ENCODE measurements around the gene PASK. TPM values are rescaled to one million over a fixed set of nuclear protein-coding genes. Genes with fewer than 3 reads are reported as not detected.

PASK gene
- total and polyA plus RNA-seq, 9 of the 15 experiments (the other 6 are each of a cell fraction or from before 2014, with no cell fraction given) = 1.5 to 30.3 (median 9.9) TPM

GRCh38 chr2:241102239-241102803 is 47.0 kb downstream of the PASK start, which contains the start of gene MTERF4 (continued):
- TF ChIP-seq ZNF184 (CRISPR knock-in tag; IDR thresholded peaks at IDR 0.05) = no peak
- TF ChIP-seq ARHGAP35 (IDR thresholded peaks at IDR 0.05; ENCODE audit: partially characterized antibody) = no peak
- no peak for TF ChIP-seq ZNF165 (CRISPR knock-in tag; IDR thresholded peaks at IDR 0.05; ENCODE audit: borderline replicate concordance)
- TF ChIP-seq MYC (IDR thresholded peaks at IDR 0.05; ENCODE audit: low read depth, low read length) = peak; percentile 61
- TF ChIP-seq MYC (CRISPR knock-in tag; IDR thresholded peaks at IDR 0.05; ENCODE audit: borderline replicate concordance, low read depth) = peak; percentile 37; the same call in 1 of the 2 replicates
- TF ChIP-seq CREM (IDR thresholded peaks at IDR 0.05; ENCODE audit: low read depth) = peak; percentile 91
- peak; percentile 43 to 79; a peak in 3 of 4 replicates for TF ChIP-seq MNT (conservative IDR thresholded peaks at IDR 0.05)
- no peak for TF ChIP-seq HSF4 (CRISPR knock-in tag; IDR thresholded peaks at IDR 0.05; ENCODE audit: borderline replicate concordance)
- no peak for TF ChIP-seq CGGBP1 (CRISPR knock-in tag; IDR thresholded peaks at IDR 0.05)
- TF ChIP-seq MBD1 (CRISPR knock-in tag; IDR thresholded peaks at IDR 0.05) = no peak
- no peak for TF ChIP-seq FOXA1 (IDR thresholded peaks at IDR 0.05; ENCODE audit: borderline replicate concordance)
- TF ChIP-seq BRD9 (IDR thresholded peaks at IDR 0.05; ENCODE audit: low read depth, partially characterized antibody) = no peak
- no peak for TF ChIP-seq HES1 (IDR thresholded peaks at IDR 0.05; ENCODE audit: low read depth)
- TF ChIP-seq FOXJ3 (CRISPR knock-in tag; IDR thresholded peaks at IDR 0.05) = no peak
- TF ChIP-seq THAP12 (CRISPR knock-in tag; IDR thresholded peaks at IDR 0.05) = no peak
- no peak for TF ChIP-seq STAT5B (CRISPR knock-in tag; IDR thresholded peaks at IDR 0.05)
- TF ChIP-seq CEBPG (CRISPR knock-in tag; IDR thresholded peaks at IDR 0.05) = no peak
- TF ChIP-seq CEBPG (tag; conservative IDR thresholded peaks at IDR 0.05 in 1 of 2, IDR thresholded peaks at IDR 0.05 in 1 of 2) = no peak
- no peak for TF ChIP-seq THRAP3 (IDR thresholded peaks at IDR 0.05; ENCODE audit: borderline replicate concordance)
- 0 out of 2 replicates have a peak, but pooled peaks have one; percentile 16 for TF ChIP-seq USF1 (CRISPR knock-in tag; IDR thresholded peaks at IDR 0.05)
- no peak for TF ChIP-seq HDAC6 (IDR thresholded peaks at IDR 0.05; ENCODE audit: low read depth, low read length)
